ENCODE results near the gene SLC35F5.
"Not testable (repeated sequence)": the region's sequence is repeated elsewhere in the genome, so short reads cannot be mapped to it uniquely, and the experiment has no call there.

The SLC35F5 gene

DNA sequence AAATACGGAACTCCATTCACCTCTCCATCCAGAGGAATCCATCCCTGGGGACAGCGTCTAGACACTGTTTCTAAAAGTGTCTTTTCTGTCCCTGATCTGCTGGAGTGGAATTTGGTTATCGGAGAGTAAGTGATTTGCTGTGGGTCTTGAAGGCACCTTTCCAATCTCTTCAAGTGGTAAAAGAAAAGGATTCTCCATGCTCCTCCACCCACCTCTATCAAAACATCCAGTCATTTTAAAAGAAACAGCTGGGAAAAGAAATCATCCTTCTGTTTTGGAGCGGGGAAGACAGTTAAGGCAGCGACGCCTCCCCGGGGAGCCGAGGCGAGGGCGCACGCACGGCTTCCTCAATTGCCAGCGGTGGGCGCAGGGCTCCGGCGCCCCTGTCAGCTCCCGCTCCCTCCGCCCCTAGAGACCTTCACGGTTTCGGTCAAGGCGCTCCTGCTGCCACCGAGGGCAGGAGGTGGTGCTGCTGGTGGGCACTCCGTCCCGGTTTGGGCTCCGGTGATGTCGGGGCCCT lies 547 bp downstream of the SLC35F5 start:
- DNase-seq (ENCODE audit: low spot score) = no peak

DNA sequence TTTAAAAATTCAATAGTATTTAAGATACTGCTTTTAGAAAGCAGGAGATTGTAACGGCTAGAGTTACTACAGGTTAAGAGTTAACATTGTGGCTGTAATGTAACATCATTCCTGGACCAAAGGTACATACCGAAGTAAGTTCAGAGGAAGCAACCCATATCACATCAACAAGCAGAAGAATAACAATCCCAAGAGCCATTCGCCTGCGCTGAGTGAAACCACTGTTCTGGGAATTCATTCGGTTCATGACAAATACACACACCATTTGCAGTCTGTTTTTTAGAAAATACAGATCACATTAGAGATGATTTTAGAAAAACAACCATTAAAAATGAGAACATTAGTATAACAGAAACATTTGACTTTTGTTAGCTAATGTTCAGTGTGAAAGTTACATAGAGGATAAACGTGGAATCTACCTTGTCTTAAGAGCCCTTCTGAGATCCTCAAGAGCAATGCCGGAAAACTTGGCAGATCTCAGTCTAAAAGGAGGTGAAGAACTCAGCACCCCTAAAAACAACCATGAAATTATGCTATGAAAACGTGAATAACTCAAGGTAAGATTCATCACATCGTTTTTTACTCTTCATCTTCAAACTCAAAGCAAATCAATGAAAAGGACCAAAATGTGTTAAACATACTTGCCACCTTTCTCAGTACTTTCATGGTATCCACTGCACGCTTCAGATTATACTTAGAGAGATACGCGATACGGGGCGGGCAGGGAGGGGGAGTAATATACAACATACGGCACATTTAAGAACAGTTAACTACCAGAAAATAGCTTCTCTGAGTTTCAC lies 1.2 kb downstream of the SLC35F5 start:
- DNase-seq (ENCODE audit: low spot score) = peak; percentile 12

GRCh38 chr2:113754160-113754559 lies 2.3 kb downstream of the SLC35F5 start:
- DNase-seq (ENCODE audit: low spot score) = no peak

DNA sequence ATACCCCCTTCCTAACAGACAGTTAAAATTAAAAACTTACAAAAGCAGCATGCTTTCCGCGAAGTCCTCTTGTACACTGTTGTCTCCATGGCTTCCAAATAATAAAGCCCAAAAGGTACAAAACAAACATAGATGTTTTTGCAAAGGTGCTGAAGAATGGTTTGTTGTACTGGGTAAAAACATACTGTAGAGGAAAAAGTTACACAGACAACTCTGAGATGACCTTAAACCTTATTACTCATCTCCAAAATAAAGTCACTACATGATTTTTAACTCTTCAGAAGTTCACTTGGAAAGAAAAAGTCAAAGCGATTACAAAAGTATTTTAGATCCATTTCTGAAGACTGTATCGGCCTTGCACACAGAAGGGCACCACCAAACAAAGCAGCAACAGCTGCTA lies 6.1 kb downstream of the SLC35F5 start:
- DNase-seq (ENCODE audit: low spot score) = no peak

DNA sequence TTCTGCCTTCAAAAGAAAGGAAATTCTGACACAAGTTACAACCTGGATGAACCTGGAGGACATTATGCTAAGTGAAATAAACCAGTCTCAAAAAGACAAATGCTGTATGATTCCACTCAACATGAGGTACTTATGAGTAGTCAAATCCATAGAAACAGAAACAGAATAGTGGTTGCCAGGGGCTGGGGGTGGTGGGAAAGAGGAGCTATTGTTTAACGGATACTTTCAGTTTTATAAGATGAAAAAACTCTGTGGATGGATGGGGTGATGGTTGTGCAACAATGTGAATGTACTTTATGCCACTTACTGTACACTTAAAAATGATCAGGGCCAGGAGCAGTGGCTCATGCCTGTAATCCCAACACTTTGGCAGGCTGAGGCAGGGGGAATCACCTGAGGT lies 15.4 kb downstream of the SLC35F5 start:
- DNase-seq (ENCODE audit: low spot score) = no peak

- no peak for DNase-seq (ENCODE audit: low spot score)
Observed at GRCh38 chr2:113739849-113740248, 16.6 kb downstream of the SLC35F5 start.

DNA sequence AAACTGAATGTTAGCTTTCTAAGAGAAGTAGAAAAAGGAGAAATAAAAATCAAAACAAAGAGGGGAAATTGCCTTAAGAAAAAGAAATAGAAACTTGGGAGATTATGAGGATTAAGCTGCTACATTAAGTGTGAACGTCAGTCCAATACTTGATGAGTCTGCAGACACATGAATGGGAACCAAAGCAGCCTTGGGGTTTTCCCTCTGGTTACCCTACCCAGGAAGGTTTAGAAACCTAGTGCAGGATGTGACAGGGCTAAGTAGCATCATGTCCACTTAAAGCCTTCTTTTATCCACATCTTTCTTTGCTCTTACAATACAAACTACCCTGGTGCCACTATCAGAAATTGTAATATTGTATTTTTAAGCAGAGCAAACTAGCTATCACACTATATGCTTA lies 22.3 kb downstream of the SLC35F5 start:
- DNase-seq (ENCODE audit: low spot score) = no peak

GRCh38 chr2:113724010-113724409 lies 32.4 kb downstream of the SLC35F5 start:
- no peak for DNase-seq (ENCODE audit: low spot score)

GRCh38 chr2:113723411-113723810 lies 33.0 kb downstream of the SLC35F5 start:
- no peak for DNase-seq (ENCODE audit: low spot score)

- no peak for DNase-seq (ENCODE audit: low spot score)
Observed at GRCh38 chr2:113720167-113720566, 36.3 kb downstream of the SLC35F5 start.

DNA sequence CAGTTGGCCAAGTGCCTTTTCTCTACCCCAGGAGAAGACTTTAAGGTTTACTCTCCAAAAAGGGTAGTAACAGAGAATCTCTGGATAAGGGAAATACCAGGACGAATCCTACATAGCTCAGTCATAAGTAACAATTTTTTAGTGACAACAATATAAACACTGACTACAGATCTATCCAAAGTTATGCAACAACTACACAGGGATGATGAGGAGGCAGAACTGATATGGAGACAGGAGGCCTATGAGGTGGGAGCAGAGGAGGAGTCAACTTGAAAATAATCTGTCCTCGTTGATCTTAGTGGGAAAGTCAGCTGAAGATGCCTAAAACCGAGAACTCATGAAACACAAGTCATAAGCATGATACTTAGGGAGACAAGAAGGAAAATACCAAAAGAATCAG lies 40.2 kb downstream of the SLC35F5 start:
- DNase-seq (ENCODE audit: low spot score) = no peak

GRCh38 chr2:113712941-113713340 lies 43.5 kb downstream of the SLC35F5 start:
- DNase-seq (ENCODE audit: low spot score) = no peak

DNA sequence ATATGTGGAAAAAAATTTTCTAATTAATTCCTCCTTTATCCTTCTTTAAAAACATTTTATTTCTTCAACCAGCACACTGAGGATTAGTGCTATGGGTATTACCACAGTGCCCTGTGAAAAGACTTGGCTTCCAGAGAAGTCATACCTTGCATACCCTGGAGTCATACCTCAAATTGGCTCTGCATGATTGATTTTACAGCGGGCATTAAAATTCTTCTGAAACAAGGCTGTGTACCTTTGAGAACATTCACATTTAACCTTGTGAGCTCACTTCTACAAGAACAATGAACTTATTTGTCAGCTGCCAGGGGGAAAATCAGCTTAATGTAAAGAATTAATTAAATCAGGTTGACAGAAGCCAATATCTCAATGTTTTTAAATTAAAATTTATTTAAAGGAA lies 44.6 kb downstream of the SLC35F5 start:
- no peak for DNase-seq (ENCODE audit: low spot score)

DNA sequence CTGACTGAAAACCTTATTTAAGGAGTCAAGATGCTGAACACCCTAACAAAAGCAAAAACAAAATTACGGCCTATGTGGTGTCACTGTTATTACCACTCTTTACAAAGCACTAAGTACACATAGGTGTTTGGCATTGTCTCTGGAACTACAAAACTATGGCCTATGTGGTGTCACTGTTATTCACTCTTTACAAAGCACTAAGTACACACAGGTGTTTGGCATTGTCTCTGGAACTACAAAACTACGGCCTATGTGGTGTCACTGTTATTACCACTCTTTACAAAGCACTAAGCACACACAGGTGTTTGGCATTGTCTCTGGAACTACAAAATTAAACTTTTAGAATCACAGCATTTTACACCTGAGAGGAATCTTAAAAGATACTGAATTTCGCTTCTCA lies 47.4 kb downstream of the SLC35F5 start:
- no peak for DNase-seq (ENCODE audit: low spot score)

DNA sequence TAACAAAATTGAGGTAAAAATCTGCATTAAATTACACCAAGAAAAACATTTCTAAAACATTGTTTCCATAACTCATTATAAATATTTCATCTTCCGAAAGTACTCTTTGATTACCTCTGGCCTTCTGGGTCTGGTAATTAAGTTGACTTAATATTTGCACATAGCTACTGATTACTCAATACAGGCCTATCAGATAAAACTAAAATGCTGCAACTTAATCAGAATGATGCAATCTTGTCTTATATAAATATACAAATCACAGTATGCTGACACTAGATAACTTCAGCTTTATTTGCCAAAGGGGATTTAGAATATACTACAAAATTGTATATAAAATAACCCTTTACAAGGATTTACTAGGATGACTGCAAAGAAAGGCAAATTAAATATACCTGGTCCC lies 49.3 kb downstream of the SLC35F5 start:
- no peak for DNase-seq (ENCODE audit: low spot score)

DNA sequence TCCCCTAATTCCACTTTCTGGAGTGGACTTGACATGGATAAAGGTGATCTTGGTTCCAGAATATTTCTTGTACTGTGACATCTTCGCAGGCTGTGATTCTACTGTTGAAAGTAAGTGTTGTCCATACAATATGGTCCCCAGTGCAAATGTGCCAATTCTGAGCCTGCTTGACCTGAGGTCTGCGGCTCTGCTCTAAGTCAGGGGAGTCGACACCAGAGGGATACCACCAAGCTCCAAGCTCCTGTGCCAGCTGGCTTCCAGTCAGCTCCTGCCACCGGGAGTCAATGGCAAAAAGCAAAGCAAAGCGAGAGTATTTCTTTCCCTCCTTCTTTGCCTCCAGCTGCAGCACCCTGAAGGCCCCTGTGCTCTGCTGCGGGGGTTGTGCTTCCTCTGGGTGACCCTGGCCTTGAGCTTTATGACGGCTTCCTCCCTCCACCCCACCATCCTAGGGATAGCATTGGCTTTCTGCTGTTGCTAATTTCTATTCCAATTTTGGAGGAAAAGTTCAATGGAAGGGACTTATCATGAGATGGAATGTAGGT lies 50.4 kb downstream of the SLC35F5 start:
- DNase-seq (ENCODE audit: low spot score) = no peak

- not testable (repeated sequence) for DNase-seq (ENCODE audit: low spot score)
Observed at GRCh38 chr2:113704300-113704993, 52.0 kb downstream of the SLC35F5 start.

DNA sequence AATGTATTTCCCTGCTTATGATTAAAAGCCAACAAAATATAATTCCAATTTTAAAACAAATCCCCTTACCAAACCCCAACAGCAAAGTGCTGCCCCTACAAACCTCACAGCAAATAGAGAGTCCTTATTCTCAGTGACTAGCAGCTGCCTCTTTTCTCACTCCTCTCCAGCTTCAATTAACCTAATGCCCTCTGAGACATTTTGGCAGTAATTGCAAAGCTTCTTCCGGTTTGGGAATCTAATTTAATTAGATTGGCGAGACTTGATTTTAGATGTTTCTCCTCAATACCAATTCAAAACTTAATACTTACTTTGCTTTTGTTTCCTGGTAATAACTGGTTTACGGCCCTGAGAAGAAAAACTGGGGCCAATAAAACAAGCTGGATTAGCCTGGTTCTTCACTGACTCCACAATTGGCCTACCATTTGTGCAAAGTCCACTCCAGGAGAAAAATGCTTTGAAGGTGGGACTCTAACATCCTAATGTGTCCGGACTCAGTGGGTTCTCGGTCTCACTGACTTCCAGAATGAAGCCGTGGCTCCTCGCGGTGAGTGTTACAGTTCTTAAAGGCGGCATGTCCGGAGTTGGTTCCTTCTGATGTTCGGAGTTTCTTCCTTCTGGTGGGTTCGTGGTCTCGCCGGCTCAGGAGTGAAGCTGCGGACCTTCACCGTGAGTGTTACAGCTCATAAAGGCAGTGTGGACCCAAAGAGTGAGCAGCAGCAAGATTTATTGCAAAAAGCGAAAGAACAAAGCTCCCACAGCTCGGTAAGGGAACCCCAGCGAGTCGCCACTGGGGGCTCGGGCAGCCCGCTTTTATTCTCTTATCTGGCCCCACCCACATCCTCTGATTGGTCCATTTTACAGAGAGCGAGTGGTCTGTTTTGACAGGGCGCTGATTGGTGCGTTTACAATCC lies 52.8 kb downstream of the SLC35F5 start:
- DNase-seq (ENCODE audit: low spot score) = no peak

- DNase-seq (ENCODE audit: low spot score) = peak; percentile 10
Observed at GRCh38 chr2:113700186-113700841, 56.1 kb downstream of the SLC35F5 start.

DNA sequence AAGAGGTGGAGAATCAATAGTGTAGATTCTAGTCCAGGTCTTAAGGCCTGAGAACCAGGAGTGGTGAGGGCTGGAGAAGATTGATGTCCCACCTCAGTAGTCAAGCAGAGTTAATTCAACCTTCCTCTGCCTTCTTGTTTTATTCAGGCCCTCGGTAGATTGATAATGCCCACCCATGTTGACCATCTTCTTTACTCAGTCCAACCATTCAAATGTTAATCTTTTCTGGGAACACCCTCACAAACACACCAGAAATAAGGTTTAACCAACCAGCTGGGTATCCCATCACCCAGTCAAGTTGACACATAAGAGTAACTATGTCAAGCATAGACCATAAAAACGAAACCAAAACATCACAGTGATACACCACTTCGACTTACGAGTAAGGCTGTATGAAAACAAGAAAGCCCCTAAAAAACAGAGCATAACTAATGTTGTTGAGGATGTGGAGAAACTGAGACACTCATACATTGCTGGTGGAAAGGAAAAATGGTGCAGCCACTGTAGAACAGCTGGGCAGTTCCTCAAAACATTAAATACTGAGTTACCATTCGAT lies 57.5 kb downstream of the SLC35F5 start:
- no peak for DNase-seq (ENCODE audit: low spot score)

DNA sequence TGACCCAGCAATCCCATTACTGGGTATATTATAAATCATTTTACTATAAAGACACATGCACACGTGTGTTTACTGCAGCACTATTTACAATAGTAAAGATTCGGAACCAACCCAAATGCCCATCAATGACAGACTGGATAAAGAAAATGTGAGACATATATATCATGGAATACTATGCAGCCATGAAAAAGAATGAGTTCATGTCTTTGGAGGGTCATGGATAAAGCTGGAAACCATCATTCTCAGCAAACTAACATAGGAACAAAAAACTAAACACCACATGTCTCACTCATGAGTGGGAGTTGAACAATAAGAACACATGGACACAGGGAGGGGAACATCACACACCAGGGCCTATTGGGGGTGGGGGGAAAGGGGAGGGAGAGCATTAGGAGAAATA lies 58.2 kb downstream of the SLC35F5 start:
- DNase-seq (ENCODE audit: low spot score) = not testable (repeated sequence)
